ENCODE measurements around the gene SMYD3.
A peak's percentile ranks its signal among the peaks of the same experiment; 100 is the strongest.

The SMYD3 gene

DNA sequence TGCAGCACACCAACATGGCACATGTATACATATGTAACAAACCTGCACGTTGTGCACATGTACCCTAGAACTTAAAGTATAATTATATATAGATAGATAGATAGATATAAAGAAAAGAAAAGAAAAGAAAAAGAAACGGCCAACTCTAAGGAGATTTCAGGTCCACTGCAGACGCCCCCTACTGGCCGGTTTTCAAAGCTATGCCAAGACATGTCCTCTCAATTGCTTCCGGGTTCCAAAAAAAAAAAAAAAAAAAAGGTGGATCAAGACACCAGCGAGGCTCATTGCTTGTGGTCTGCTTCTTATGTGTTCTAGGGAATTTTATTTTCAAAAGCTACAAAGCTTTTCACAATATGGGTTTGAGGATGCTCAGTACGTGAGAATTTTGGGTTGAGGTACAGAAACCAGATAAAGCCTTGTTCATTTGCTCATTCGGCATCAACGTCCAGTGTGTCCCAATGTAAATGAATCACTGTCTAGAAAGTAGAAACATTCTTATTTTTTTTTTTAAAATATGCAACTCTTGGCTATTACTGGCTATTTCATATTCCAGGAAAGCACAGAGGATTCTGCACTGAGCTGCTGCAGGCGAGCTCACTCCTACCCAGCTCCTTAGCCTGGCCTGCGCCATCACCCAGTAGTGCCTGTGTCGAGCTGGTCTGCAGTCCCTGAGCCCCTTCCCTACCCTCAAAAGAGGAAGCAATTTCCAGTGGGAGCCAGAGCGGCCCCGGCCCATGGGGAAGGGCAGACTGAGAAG is 709.3 kb downstream of the SMYD3 start:
- TF ChIP-seq, protein P1, sequence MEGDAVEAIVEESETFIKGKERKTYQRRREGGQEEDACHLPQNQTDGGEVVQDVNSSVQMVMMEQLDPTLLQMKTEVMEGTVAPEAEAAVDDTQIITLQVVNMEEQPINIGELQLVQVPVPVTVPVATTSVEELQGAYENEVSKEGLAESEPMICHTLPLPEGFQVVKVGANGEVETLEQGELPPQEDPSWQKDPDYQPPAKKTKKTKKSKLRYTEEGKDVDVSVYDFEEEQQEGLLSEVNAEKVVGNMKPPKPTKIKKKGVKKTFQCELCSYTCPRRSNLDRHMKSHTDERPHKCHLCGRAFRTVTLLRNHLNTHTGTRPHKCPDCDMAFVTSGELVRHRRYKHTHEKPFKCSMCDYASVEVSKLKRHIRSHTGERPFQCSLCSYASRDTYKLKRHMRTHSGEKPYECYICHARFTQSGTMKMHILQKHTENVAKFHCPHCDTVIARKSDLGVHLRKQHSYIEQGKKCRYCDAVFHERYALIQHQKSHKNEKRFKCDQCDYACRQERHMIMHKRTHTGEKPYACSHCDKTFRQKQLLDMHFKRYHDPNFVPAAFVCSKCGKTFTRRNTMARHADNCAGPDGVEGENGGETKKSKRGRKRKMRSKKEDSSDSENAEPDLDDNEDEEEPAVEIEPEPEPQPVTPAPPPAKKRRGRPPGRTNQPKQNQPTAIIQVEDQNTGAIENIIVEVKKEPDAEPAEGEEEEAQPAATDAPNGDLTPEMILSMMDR (IDR thresholded peaks at IDR 0.05; ENCODE audit: borderline replicate concordance, insufficient read depth, low read depth, low read length) = peak; percentile 28; the same call in 1 of the 2 replicates
- H3K4me3 ChIP-seq (ENCODE audit: low read depth, low read length) = no peak overlapping the region

GRCh38 chr1:245791410-245792312 is 715.4 kb downstream of the SMYD3 start:
- TF ChIP-seq, protein P1 (IDR thresholded peaks at IDR 0.05; ENCODE audit: borderline replicate concordance, insufficient read depth, low read depth, low read length) = no peak
- H3K4me3 ChIP-seq (ENCODE audit: low read depth, low read length) = no peak overlapping the region

- TF ChIP-seq, protein P1 (IDR thresholded peaks at IDR 0.05; ENCODE audit: borderline replicate concordance, insufficient read depth, low read depth, low read length) = no peak
Observed at GRCh38 chr1:245790441-245790840, 716.6 kb downstream of the SMYD3 start.

DNA sequence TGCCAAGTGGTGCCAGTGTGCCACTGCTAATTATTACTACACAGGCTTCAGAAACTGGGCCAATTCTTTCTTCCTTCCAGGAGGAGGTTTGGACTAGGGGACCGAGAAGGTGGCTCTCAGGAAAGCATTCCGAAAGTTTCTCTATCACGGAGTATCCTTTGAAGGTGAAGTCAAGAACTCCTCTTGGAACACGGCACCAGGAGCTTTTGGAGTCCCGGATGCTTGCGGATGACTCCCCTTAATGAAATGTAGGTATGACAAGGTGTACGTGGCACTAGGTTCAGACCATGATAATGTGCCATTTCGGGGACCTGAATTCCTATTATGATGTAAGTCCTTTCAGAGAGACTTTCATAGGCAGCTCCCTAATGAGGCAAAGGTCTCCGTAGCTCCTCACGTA is 718.2 kb downstream of the SMYD3 start:
- no peak overlapping the region for H3K4me3 ChIP-seq (ENCODE audit: low read depth, low read length)
- TF ChIP-seq, protein P1 (IDR thresholded peaks at IDR 0.05; ENCODE audit: borderline replicate concordance, insufficient read depth, low read depth, low read length) = no peak

More at GRCh38 chr1:245790441-245790840, 716.6 kb downstream of the SMYD3 start:
- H3K4me3 ChIP-seq (ENCODE audit: low read depth, low read length) = no peak overlapping the region

- TF ChIP-seq, protein P1 (IDR thresholded peaks at IDR 0.05; ENCODE audit: borderline replicate concordance, insufficient read depth, low read depth, low read length) = no peak
- no peak overlapping the region for H3K4me3 ChIP-seq (ENCODE audit: low read depth, low read length)
Observed at GRCh38 chr1:245788269-245788668, 718.8 kb downstream of the SMYD3 start.

DNA sequence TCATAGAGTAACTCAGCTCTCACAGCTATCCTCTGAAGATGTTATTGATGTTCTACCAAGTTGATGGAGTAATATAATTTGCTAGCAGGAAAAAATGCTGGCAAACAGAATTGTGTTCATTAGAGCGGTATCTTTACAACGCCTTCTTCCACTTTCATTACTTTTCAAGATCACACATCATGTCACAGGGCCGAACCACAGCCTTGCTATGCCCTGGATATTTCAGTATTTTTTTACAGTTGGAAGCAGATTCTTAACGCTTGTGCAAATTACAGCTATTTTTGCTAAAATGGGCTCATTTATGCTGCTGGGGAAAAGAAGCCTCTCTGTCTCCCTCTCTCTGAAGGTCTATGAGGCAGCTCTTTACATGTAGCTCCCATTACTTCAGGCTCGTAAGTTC is 720.1 kb downstream of the SMYD3 start:
- TF ChIP-seq, protein P1 (IDR thresholded peaks at IDR 0.05; ENCODE audit: borderline replicate concordance, insufficient read depth, low read depth, low read length) = no peak
- H3K4me3 ChIP-seq (ENCODE audit: low read depth, low read length) = no peak overlapping the region
